NB4 (cell line): ENCODE results near the gene CTIF.

ENCODE experiments used
- MYC ChIP-seq: IDR thresholded peaks from 2 replicates; pipeline ENCODE4 v1.6.1; 2011; ENCODE audit warnings: low read depth, low read length
- POLR2A ChIP-seq: IDR thresholded peaks from 2 replicates; pipeline ENCODE4 v1.6.1; 2011; ENCODE audit warnings: mild to moderate bottlenecking; ENCODE audit not compliant: insufficient read length; ENCODE audit errors: extremely low read depth
- TF ChIP-seq, protein P1 (sequence below): IDR thresholded peaks from one replicate; pipeline ENCODE4 v1.5.1; 2012; ENCODE audit warnings: low read depth, low read length
- TF ChIP-seq, protein P2 (sequence below): IDR thresholded peaks from 2 replicates; pipeline ENCODE4 v1.6.1; 2011; ENCODE audit warnings: low read depth, low read length

DNA sequence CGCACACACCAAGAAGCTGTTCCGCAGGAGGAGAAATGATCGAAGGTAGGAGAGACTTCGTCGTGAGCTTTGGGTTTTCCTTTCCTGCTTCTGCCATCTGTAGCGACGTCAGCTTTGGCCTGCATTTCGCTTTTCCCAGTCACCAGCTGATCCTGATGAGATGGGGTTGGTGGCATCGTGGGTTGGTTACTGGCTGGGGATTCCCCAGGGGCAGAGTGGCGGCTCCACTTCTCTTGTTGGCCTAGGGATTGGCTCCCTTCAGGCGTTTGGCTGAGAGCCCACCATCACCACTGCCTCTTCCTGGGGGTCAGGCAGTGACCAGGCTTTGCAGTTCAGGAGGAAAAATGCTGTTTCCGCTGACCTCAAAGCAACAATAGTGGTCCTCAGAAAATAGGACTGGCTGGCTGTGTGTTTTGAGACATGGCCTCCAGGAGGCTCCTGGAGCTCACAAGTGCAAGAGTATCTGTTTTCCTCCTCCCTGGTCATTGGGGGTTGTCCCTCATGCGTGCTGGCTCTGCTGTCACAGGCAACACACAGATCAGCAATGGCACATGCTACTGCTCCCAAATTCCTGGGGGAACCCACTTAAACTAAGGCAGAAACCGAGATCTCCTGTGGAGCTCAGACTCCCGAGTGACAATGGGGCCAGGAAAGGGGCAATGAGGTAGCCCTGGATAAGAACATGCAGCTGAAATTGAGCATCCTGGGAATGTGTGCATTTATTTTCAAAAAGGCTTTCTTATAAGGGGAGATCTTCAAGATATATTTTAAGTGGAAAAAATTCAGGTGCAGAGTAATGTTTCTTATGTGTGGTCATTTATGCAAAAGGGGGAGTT lies 173.0 kb downstream of the CTIF start:
- TF ChIP-seq, protein P1, sequence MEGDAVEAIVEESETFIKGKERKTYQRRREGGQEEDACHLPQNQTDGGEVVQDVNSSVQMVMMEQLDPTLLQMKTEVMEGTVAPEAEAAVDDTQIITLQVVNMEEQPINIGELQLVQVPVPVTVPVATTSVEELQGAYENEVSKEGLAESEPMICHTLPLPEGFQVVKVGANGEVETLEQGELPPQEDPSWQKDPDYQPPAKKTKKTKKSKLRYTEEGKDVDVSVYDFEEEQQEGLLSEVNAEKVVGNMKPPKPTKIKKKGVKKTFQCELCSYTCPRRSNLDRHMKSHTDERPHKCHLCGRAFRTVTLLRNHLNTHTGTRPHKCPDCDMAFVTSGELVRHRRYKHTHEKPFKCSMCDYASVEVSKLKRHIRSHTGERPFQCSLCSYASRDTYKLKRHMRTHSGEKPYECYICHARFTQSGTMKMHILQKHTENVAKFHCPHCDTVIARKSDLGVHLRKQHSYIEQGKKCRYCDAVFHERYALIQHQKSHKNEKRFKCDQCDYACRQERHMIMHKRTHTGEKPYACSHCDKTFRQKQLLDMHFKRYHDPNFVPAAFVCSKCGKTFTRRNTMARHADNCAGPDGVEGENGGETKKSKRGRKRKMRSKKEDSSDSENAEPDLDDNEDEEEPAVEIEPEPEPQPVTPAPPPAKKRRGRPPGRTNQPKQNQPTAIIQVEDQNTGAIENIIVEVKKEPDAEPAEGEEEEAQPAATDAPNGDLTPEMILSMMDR = peak; percentile 30
- TF ChIP-seq POLR2A (no peak), MYC (no peak)
- TF ChIP-seq, protein P2, sequence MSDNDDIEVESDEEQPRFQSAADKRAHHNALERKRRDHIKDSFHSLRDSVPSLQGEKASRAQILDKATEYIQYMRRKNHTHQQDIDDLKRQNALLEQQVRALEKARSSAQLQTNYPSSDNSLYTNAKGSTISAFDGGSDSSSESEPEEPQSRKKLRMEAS = no peak
